Activated naive CD4-positive, alpha-beta T cell treated with anti-CD3 and anti-CD28 coated beads for 36 hours (primary cell): Measurements from ENCODE around the gene ZNF407. TPM values are rescaled to one million over a fixed set of nuclear protein-coding genes. Genes with fewer than 3 reads are reported as not detected.

Source experiments
- CTCF ChIA-PET: fragments of 350-600 bp; sonication (Branson Sonifier 250); formaldehyde crosslinking; loops from one replicate; lab custom pipeline; 2021; ENCODE audit warnings: antibody characterized with exemption; lab: Charles Lee
- DNase-seq: peaks from one replicate; pipeline ENCODE4 v3.0.0-alpha.2; 2020
- H3K27ac Mint-ChIP-seq: one replicate; pipeline ENCODE4 v1.8.0; 2021; ENCODE audit warnings: mild to moderate bottlenecking, mixed read lengths
- H3K27me3 Mint-ChIP-seq: one replicate; pipeline ENCODE4 v1.8.0; 2021; ENCODE audit warnings: low read depth, mixed read lengths
- H3K36me3 Mint-ChIP-seq: one replicate; pipeline ENCODE4 v1.8.0; 2021; ENCODE audit warnings: low read depth, mixed read lengths
- H3K4me1 Mint-ChIP-seq: one replicate; pipeline ENCODE4 v1.8.0; 2021; ENCODE audit warnings: low read depth, mixed read lengths
- H3K4me3 Mint-ChIP-seq: one replicate; pipeline ENCODE4 v1.8.0; 2021; ENCODE audit warnings: mild to moderate bottlenecking, moderate library complexity, mixed read lengths
- H3K9me3 Mint-ChIP-seq: one replicate; pipeline ENCODE4 v1.8.0; 2021; ENCODE audit warnings: mixed read lengths
- intact Hi-C: fragments of 100-400 bp; cut with micrococcal nuclease; formaldehyde crosslinking; loops from one replicate; pipeline ENCODE4 v1.15.1; 2023
- total RNA-seq, 2 experiments: library from RNA; stranded (reverse); gene quantifications; one replicate each; pipeline ENCODE4 v1.2.3, GENCODE V29; 2021

ZNF407 gene
- total RNA-seq, 2 experiments from 2014 or later = 9.8 to 9.9 TPM

DNA sequence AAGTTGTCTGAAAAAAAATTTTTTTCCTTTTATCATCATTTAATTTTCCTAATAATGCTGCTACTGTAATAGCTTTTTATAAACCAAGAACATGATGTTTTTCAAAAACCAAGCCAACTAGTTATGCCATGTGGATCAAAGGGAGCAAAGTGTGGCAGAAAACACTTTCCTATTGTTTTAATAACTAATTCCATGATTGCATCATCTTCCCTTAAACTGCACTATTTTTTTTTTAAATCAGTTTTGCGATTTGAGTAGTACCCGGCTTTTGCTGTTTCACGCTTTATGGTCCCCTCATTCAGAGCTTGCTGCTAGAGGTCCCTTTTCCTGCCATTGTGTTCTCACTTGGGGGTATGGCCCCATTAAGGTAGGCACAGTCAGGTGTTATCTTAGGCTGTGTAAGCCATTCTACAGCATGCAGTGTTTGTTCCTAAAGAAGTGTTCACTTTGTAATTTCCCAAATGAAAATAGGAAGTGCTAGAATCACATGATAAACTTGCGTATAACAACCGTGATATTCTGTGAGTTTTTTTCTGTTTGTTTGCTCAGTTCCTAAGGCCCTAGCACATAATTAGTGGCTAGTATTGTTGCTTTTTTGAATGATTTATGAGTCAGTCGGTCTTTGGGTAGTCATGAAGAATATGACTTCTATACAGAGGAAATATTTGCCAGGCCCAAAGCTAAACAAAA lies 385.4 kb downstream of the ZNF407 start:
- Mint-ChIP-seq H3K4me1 (no peaks in the 10 kb centered on the region), H3K4me3 (no peak overlapping the region), H3K9me3 (no peaks in the 10 kb centered on the region), H3K36me3 (peaks cover 3% of the 10 kb centered on the region), H3K27me3 (no peaks in the 10 kb centered on the region), H3K27ac (no peak overlapping the region)
- intact Hi-C loops = no loop called here
- no peak for DNase-seq
- CTCF ChIA-PET = no interaction called here

DNA sequence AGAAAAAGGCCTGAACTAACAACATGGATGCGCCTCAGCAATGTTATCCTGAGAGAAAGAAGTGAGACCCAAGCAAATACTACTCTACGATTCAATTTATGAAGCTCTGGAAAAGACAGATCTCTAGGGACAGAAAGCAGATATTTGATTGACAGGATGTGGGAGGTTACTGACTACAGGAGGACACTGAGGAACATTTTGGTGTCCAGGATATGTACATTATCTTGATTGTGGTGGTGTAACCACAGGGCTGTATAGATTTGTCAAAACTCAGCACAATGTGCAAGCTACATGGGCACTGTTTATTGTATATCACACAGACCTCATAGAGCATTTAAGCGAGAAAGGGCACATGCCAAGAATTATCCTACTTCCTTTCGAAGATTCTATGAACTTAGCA lies 391.5 kb downstream of the ZNF407 start:
- intact Hi-C loops = no loop called here
- no peak for DNase-seq
- CTCF ChIA-PET = no interaction called here
- Mint-ChIP-seq H3K4me1 (peaks cover 34% of the 10 kb centered on the region), H3K9me3 (no peaks in the 10 kb centered on the region), H3K36me3 (peaks cover 5% of the 10 kb centered on the region), H3K27me3 (no peaks in the 10 kb centered on the region), H3K27ac (no peak overlapping the region), H3K4me3 (no peak overlapping the region)

DNA sequence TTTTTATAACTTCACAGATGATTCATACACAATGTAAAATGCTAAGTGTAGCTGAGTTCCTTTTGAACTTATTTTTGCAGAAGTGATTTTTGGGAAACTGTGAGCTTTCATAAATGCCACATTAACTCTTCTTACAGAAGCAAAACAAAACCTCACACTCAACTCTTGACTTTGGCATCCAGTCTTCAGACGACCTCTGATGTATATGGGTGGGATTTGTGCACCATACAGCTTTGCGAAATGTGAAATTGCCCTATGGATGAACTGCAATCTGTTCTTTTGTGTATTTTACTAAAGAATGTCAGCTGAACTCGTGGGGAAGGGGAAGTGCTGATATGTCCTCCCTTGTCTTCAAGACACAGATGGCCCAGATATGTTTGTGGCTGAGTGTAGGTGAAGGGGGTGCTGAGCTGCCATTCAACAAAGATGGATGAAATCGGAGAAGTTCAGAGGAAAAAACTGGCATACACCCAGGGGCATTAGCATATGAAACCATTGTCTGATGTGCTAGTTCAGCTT lies 393.0 kb downstream of the ZNF407 start:
- CTCF ChIA-PET = no interaction called here
- peaks cover 5% of the 10 kb centered on the region for H3K36me3 Mint-ChIP-seq
- peak; percentile 15 for DNase-seq
- H3K4me1 Mint-ChIP-seq = peaks cover 48% of the 10 kb centered on the region
- peak overlapping the region; percentile 86 for H3K27ac Mint-ChIP-seq
- H3K4me3 Mint-ChIP-seq = peak overlapping the region; percentile 28
- no peaks in the 10 kb centered on the region for H3K9me3 Mint-ChIP-seq
- intact Hi-C loops = loop anchor here (1.0 to 10.0 kb wide), 6 partner anchors 37 to 1384 kb away; partner anchors contain the start of gene TSHZ1
- no peaks in the 10 kb centered on the region for H3K27me3 Mint-ChIP-seq

DNA sequence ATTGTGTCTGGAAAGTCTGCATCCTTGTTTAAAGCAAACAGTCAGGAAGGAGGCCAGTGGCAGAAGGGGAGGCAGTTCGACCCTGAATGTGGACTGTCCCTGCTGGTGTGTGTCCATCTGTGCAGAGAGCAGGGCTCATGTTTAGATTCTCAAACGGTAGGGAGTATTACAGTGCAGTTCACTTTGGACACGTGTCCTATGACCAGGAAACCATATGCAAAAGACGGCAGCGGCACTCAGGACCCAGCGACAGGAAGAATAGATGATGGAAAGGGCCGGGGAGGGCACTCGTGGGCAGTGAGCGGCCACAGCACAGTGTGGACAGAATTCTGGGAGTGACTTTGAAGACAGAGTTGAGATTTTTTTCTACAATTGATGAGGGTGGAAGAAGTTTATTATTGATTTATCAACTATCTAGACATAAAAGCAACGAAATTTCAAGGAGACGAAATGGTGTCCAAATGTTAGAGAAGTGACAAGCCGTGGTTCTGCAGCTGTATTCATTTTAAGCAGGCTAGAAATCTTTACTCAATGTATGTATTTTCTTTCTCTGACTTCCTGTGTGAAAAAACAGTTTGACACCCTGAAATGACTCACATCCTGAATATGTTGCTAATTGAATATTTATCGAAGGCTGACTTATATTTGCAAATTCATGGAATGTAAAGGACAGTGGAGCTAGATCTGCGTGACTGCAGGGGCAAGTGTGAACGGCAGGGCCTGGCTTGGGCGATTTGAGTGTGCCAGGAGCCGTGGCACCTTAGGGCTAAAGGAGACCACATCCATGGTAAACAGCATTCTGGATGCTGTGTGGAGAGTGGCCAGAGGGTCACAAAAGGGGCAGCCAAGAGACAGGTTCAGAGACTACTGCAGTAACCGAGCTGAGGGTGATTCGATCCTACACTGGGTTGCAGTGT lies 397.1 kb downstream of the ZNF407 start:
- intact Hi-C loops = loop anchor here (1.0 to 10.0 kb wide), 5 partner anchors 33 to 1380 kb away; no protein-coding TSS in a partner anchor
- peaks cover 16% of the 10 kb centered on the region for H3K36me3 Mint-ChIP-seq
- CTCF ChIA-PET = no interaction called here
- H3K4me1 Mint-ChIP-seq = peaks cover 41% of the 10 kb centered on the region
- H3K27ac Mint-ChIP-seq = peak overlapping the region; percentile 50
- H3K27me3 Mint-ChIP-seq = no peaks in the 10 kb centered on the region
- H3K4me3 Mint-ChIP-seq = peak overlapping the region; percentile 30
- peak; percentile 34 for DNase-seq
- no peaks in the 10 kb centered on the region for H3K9me3 Mint-ChIP-seq

DNA sequence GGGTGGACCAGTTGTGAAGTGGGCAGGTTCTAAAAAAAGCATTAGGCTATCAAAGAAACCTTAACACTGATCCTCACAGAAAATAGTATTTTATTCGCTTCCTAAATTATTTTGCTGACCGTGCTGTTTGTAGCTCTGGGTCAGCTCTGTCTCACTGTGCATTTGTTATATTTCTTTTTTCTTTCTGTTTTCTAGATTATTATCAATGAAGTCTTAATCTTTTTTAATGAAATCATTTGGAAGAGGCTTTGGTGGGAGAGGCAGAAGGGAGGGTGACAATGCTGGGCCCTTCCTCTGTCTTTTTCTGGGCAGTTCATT lies 397.7 kb downstream of the ZNF407 start:
- Mint-ChIP-seq H3K4me1 (peaks cover 36% of the 10 kb centered on the region), H3K9me3 (no peaks in the 10 kb centered on the region), H3K27ac (no peak overlapping the region), H3K27me3 (no peaks in the 10 kb centered on the region), H3K4me3 (no peak overlapping the region), H3K36me3 (peaks cover 16% of the 10 kb centered on the region)
- DNase-seq = no peak
- intact Hi-C loops = loop anchor here (1.0 to 10.0 kb wide), 3 partner anchors 76 to 1379 kb away; no protein-coding TSS in a partner anchor
- CTCF ChIA-PET = no interaction called here

DNA sequence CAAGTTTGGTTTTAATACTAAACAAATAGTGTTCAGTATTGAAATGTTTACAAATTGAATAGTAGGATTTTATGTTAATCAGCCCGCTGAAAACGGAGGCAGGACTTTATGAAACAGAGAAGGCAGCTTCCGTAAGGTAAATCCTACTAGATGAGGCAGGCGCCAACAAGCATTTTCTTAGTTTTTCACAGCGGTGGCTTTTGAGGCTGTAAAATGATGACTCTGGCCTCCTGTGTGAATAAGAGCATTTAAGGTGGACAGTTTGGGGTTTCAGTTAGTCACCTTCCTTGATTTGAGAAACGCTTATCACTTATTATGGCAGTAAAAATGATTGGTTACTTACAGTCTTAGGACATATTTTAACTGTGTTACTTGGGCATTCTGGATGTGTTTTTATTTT lies 398.4 kb downstream of the ZNF407 start:
- Mint-ChIP-seq H3K4me1 (peaks cover 29% of the 10 kb centered on the region), H3K27me3 (no peaks in the 10 kb centered on the region), H3K36me3 (peaks cover 16% of the 10 kb centered on the region), H3K4me3 (no peak overlapping the region), H3K27ac (no peak overlapping the region), H3K9me3 (no peaks in the 10 kb centered on the region)
- no peak for DNase-seq
- CTCF ChIA-PET = no interaction called here
- intact Hi-C loops = loop anchor here (10.0 kb wide), 1 partner anchor 1379 kb away; no protein-coding TSS in a partner anchor

DNA sequence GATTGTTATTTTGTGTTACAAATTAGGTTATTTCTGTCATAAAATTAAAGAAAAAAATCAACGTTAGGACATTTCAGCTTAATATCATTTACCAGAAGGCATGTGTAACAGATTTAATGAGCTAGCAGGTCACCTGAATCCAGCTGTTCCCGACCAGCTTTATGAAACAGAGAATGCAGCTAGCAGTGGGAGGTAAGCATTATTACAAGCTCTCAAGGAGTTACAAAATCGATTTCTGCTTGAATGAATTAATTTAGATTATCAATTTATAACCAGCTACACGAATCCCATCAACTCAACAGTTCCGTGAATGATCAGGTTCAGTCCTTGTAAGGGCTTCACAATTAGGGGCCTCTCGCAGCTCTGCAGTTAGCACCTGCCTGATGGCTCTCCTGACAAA lies 399.3 kb downstream of the ZNF407 start:
- intact Hi-C loops = loop anchor here (10.0 kb wide), 1 partner anchor 1378 kb away; no protein-coding TSS in a partner anchor
- CTCF ChIA-PET = no interaction called here

DNA sequence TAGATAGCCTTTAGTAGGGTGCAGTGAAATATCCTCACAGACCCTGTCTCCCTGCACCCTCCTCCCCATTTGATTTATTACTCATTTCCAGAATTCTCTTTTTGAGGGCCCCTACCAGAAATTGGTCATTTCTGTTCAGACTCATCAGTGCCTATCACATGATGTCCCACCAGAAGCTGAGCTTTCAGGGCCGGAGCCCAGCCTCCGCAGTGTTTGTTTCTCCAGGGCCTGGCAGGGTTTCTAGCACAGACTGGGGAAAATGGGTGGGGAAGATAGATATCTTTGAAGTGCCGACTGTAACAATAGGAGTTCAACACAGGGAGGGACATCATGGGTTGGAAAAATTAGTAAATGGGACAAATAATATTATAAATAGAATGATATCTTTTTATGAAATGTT lies 403.2 kb downstream of the ZNF407 start:
- CTCF ChIA-PET = no interaction called here
- intact Hi-C loops = no loop called here
- Mint-ChIP-seq H3K27me3 (no peaks in the 10 kb centered on the region), H3K4me1 (no peaks in the 10 kb centered on the region), H3K9me3 (no peaks in the 10 kb centered on the region), H3K4me3 (no peak overlapping the region), H3K27ac (no peak overlapping the region), H3K36me3 (peaks cover 11% of the 10 kb centered on the region)
- DNase-seq = no peak

More for the DNA sequence above, 399.3 kb downstream of the ZNF407 start:
- Mint-ChIP-seq H3K27ac (no peak overlapping the region), H3K4me1 (peaks cover 24% of the 10 kb centered on the region), H3K9me3 (no peaks in the 10 kb centered on the region), H3K36me3 (peaks cover 16% of the 10 kb centered on the region), H3K27me3 (no peaks in the 10 kb centered on the region), H3K4me3 (no peak overlapping the region)
- DNase-seq = no peak

DNA sequence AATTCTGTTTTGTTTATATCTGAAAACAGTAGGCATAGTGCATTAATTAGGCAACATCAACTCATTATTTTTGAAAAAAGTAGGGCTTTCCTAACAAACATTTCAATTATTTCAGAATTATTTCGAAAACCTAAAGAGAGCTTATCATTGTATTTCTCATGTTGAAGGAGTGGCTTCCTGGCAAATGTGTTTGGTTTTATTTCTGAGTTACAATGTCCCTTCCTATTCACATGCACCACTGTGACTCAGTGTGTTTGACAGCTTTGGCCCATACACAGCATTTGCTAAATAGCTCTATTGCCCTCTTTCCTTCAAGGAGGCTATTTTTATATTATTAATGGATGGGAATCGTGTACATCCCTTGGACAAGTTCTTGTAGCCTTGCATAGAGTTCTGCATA lies 405.4 kb downstream of the ZNF407 start:
- H3K27me3 Mint-ChIP-seq = no peaks in the 10 kb centered on the region
- no peak overlapping the region for H3K27ac Mint-ChIP-seq
- CTCF ChIA-PET = no interaction called here
- no peaks in the 10 kb centered on the region for H3K9me3 Mint-ChIP-seq
- no peaks in the 10 kb centered on the region for H3K4me1 Mint-ChIP-seq
- no peak overlapping the region for H3K4me3 Mint-ChIP-seq
- intact Hi-C loops = no loop called here
- no peak for DNase-seq
- peaks cover 12% of the 10 kb centered on the region for H3K36me3 Mint-ChIP-seq

DNA sequence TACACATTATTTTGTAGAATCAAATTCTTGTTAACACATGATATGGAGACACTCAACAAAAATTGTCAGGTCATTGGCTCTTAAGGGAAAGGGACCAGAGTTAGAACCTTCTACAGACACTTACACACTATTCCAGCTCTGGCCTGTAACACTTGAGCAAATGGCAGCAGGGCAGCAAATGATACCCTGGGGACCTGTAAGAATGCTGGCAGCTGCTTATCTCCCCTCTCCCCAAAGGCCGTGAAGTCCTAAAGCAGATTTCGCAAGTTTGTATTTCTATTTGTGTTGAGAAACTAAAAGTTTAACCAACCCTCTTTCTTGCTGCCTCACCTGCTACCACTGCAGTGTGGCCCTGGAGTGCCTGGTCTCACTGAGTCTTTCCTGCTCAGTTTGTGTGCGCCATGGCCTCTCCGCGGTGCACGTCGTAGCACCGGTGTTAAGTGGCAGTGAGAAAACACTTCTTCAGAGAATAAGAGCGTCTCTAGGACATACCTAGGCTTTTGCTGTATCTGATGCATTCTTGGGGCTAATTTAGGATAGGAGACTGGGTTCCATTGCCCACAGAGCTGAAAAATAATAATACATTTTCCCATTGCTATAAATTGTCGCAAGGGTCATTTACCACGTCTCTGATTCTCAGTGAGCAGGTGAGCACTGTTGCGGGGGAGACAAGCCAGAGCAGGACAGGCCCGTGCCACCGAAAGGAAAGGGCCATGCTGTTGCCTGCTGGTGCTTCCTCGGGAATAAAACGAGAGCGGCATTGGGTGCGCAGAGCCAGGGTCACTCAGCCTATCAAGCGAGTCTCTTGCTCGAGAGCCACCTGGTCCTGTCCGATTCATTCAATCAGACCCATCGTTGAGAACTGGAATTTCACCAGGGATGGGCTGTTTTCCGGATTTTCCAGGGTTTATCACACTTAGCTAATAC lies 406.4 kb downstream of the ZNF407 start:
- no peak for DNase-seq
- Mint-ChIP-seq H3K4me3 (no peak overlapping the region), H3K9me3 (peaks cover 2% of the 10 kb centered on the region), H3K36me3 (peaks cover 13% of the 10 kb centered on the region), H3K27ac (no peak overlapping the region), H3K27me3 (no peaks in the 10 kb centered on the region), H3K4me1 (no peaks in the 10 kb centered on the region)
- CTCF ChIA-PET = no interaction called here
- intact Hi-C loops = no loop called here

DNA sequence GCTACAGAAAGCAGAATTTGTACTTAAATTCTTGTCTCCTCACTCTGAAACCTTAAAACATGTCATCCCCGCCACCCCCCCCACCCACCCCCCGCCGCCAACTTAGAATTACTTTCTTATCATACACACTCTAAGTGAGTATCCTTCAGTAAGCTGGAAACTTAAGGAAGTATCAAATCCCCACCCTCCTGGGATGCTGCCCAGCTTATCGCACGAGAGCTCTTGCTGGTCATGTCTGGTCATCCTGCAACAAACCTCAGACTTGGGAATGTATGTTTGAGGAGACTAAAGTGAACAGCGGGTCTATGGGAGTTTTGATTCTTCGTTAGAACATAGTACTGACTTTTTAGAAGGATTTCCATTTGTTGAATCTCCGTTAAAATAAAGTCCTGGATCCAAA lies 408.0 kb downstream of the ZNF407 start:
- Mint-ChIP-seq H3K4me3 (no peak overlapping the region), H3K27ac (no peak overlapping the region), H3K36me3 (peaks cover 15% of the 10 kb centered on the region), H3K4me1 (no peaks in the 10 kb centered on the region), H3K9me3 (peaks cover 2% of the 10 kb centered on the region), H3K27me3 (no peaks in the 10 kb centered on the region)
- intact Hi-C loops = no loop called here
- CTCF ChIA-PET = no interaction called here
- DNase-seq = no peak

DNA sequence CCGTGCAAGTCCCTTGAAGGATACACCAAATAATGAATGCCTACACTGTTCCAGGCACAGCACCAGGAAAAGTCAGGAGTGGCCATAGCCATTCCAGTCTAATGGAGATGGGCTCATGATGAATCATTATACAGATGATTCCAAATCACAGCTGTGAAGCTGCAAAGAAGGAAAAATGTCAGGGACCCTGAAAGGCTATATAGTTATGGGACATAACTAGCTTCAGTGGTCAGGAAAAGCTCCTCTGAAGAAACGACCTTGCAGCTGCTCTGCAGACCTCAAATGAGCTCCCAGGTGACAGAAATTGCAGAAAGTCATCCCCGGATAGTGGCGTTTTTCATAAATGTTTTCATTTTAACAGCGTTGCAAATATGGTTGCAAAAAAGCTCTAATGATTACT lies 410.5 kb downstream of the ZNF407 start:
- no peaks in the 10 kb centered on the region for H3K4me1 Mint-ChIP-seq
- DNase-seq = no peak
- H3K4me3 Mint-ChIP-seq = no peak overlapping the region
- CTCF ChIA-PET = interaction anchor here (0.5 to 0.6 kb wide), 2 partner anchors 111 to 656 kb away, joined by 3 read pairs; no protein-coding TSS in a partner anchor
- peaks cover 15% of the 10 kb centered on the region for H3K36me3 Mint-ChIP-seq
- H3K9me3 Mint-ChIP-seq = peaks cover 2% of the 10 kb centered on the region
- no peaks in the 10 kb centered on the region for H3K27me3 Mint-ChIP-seq
- intact Hi-C loops = no loop called here
- no peak overlapping the region for H3K27ac Mint-ChIP-seq
